ENCODE measurements around the gene OLFM2. TPM values are rescaled to one million over a fixed set of nuclear protein-coding genes. Genes with fewer than 3 reads are reported as not detected.

OLFM2 gene
- total RNA-seq, 3 donors from 2014 or later = 7.2 to 42.6 (median 8.8) TPM

- intact Hi-C loops (cut with DNase I; ENCODE audit: low total_unique reads) = no loop called here
- no peaks in the 10 kb centered on the region for H3K27me3 ChIP-seq
- no peak overlapping the region for H3K4me3 ChIP-seq
- H3K9me3 ChIP-seq = no peaks in the 10 kb centered on the region
- no peaks in the 10 kb centered on the region for H3K4me1 ChIP-seq
- no peak for TF ChIP-seq CTCF (IDR thresholded peaks at IDR 0.05)
- no peak for TF ChIP-seq POLR2AphosphoS5 (IDR thresholded peaks at IDR 0.05)
- TF ChIP-seq POLR2A (IDR thresholded peaks at IDR 0.05) = no peak
- H3K36me3 ChIP-seq = no peaks in the 10 kb centered on the region
- DNase-seq (ENCODE audit: low spot score in 2 of 2) = no peak
- H3K27ac ChIP-seq = no peak overlapping the region
These were observed 77.5 kb downstream of the OLFM2 start for GRCh38 chr19:9858766-9859165.

- intact Hi-C loops (cut with DNase I; ENCODE audit: low total_unique reads) = no loop called here
- no peak for TF ChIP-seq CTCF (IDR thresholded peaks at IDR 0.05)
- TF ChIP-seq POLR2AphosphoS5 (IDR thresholded peaks at IDR 0.05) = no peak
- no peak for TF ChIP-seq POLR2A (IDR thresholded peaks at IDR 0.05)
- no peaks in the 10 kb centered on the region for H3K9me3 ChIP-seq
- H3K36me3 ChIP-seq = no peaks in the 10 kb centered on the region
- no peaks in the 10 kb centered on the region for H3K4me1 ChIP-seq
- no peak for DNase-seq (ENCODE audit: low spot score in 2 of 2)
- no peak overlapping the region for H3K4me3 ChIP-seq
- no peaks in the 10 kb centered on the region for H3K27me3 ChIP-seq
- H3K27ac ChIP-seq = no peak overlapping the region
These were observed 78.2 kb downstream of the OLFM2 start for GRCh38 chr19:9857920-9858746.

- H3K27ac ChIP-seq = no peak overlapping the region
- TF ChIP-seq POLR2A (IDR thresholded peaks at IDR 0.05) (no peak), CTCF (IDR thresholded peaks at IDR 0.05) (no peak), POLR2AphosphoS5 (IDR thresholded peaks at IDR 0.05) (no peak)
These were observed 79.1 kb downstream of the OLFM2 start for GRCh38 chr19:9857076-9857721.

GRCh38 chr19:9856609-9857008, 79.7 kb downstream of the OLFM2 start:
- intact Hi-C loops (cut with DNase I; ENCODE audit: low total_unique reads) = no loop called here
- DNase-seq (ENCODE audit: low spot score in 2 of 2) = no peak
- Histone ChIP-seq H3K36me3 (no peaks in the 10 kb centered on the region), H3K9me3 (no peaks in the 10 kb centered on the region), H3K4me3 (no peak overlapping the region), H3K27ac (no peak overlapping the region), H3K4me1 (no peaks in the 10 kb centered on the region), H3K27me3 (no peaks in the 10 kb centered on the region)
- TF ChIP-seq POLR2AphosphoS5 (IDR thresholded peaks at IDR 0.05) (no peak), POLR2A (IDR thresholded peaks at IDR 0.05) (no peak), CTCF (IDR thresholded peaks at IDR 0.05) (no peak)

More at GRCh38 chr19:9857076-9857721, 79.1 kb downstream of the OLFM2 start:
- Histone ChIP-seq H3K4me3 (no peak overlapping the region), H3K36me3 (no peaks in the 10 kb centered on the region), H3K4me1 (no peaks in the 10 kb centered on the region), H3K27me3 (no peaks in the 10 kb centered on the region), H3K9me3 (no peaks in the 10 kb centered on the region)
- intact Hi-C loops (cut with DNase I; ENCODE audit: low total_unique reads) = no loop called here
- no peak for DNase-seq (ENCODE audit: low spot score in 2 of 2)

GRCh38 chr19:9854282-9854846, 82.0 kb downstream of the OLFM2 start:
- Histone ChIP-seq H3K27me3 (no peaks in the 10 kb centered on the region), H3K9me3 (no peaks in the 10 kb centered on the region), H3K4me3 (no peak overlapping the region), H3K36me3 (no peaks in the 10 kb centered on the region), H3K27ac (no peak overlapping the region), H3K4me1 (no peaks in the 10 kb centered on the region)
- TF ChIP-seq POLR2AphosphoS5 (IDR thresholded peaks at IDR 0.05) (no peak), POLR2A (IDR thresholded peaks at IDR 0.05) (no peak), CTCF (IDR thresholded peaks at IDR 0.05) (no peak)
- DNase-seq (ENCODE audit: low spot score in 2 of 2) = no peak
- intact Hi-C loops (cut with DNase I; ENCODE audit: low total_unique reads) = no loop called here

Data from breast epithelium (tissue), 4 donors.